ENCODE results near the gene DKK3.

- TF ChIP-seq CTCF (IDR thresholded peaks at IDR 0.05; ENCODE audit: borderline replicate concordance, extremely low read depth, low read length, poor library complexity, severe bottlenecking) (no peak), EZH2 (IDR thresholded peaks at IDR 0.05; ENCODE audit: borderline replicate concordance, low read depth, low read length, severe bottlenecking) (no peak)
These were observed 29.5 kb downstream of the DKK3 start for GRCh38 chr11:11978792-11979487.
